WTC11 (cell line): ENCODE results near the gene EYS. TPM values are rescaled to one million over a fixed set of nuclear protein-coding genes. Genes with fewer than 3 reads are reported as not detected.

ENCODE experiments used
- ATAC-seq: fragments of 200-7000 bp; cut with Tn5 transposase; 2 replicates; pipeline ENCODE4 v1.10.0; 2021; ENCODE audit warnings: mild to moderate bottlenecking, moderate library complexity
- Bru-seq: library from RNA; stranded (reverse); fragments of 400-500 nt; gene quantifications from one replicate; lab custom pipeline; 2021; lab: Mats Ljungman, UMichigan
- CTCF ChIA-PET: fragments of 300-600 bp; sonication (Branson Sonifier 250); formaldehyde crosslinking; loops from one replicate; lab custom pipeline; 2021; ENCODE audit warnings: antibody characterized with exemption; lab: Charles Lee
- POLR2A ChIA-PET: fragments of 350-600 bp; sonication (Branson Sonifier 250); formaldehyde crosslinking; loops from one replicate; lab custom pipeline; 2021; ENCODE audit warnings: antibody characterized with exemption; lab: Charles Lee
- DNase-seq: peaks from one replicate; pipeline ENCODE4 v3.0.0; 2021; ENCODE audit warnings: low spot score
- H3K27ac Mint-ChIP-seq: 2 replicates; pipeline ENCODE4 v1.8.0; 2021; ENCODE audit warnings: mixed read lengths
- H3K27me3 Mint-ChIP-seq: 2 replicates; pipeline ENCODE4 v1.8.0; 2021; ENCODE audit warnings: low read depth, mild to moderate bottlenecking, moderate library complexity, mixed read lengths
- H3K36me3 Mint-ChIP-seq: 2 replicates; pipeline ENCODE4 v1.8.0; 2021; ENCODE audit warnings: mixed read lengths
- H3K4me1 Mint-ChIP-seq: 2 replicates; pipeline ENCODE4 v1.8.0; 2022; ENCODE audit warnings: mixed read lengths
- H3K4me3 Mint-ChIP-seq: 2 replicates; pipeline ENCODE4 v1.8.0; 2021; ENCODE audit warnings: mild to moderate bottlenecking, moderate library complexity, mixed read lengths
- H3K9me3 Mint-ChIP-seq: 2 replicates; pipeline ENCODE4 v1.8.0; 2021; ENCODE audit warnings: mixed read lengths
- ARID4B ChIP-seq: sonication (generic); formaldehyde crosslinking; IDR thresholded peaks from 2 replicates; pipeline ENCODE4 v1.8.0; 2023; ENCODE audit warnings: missing genetic modification reagents, mild to moderate bottlenecking, borderline replicate concordance
- CDX4 ChIP-seq: fragments of 250-450 bp; sonication (Bioruptor Pico); IDR thresholded peaks from 2 replicates; pipeline ENCODE4 v1.9.0; 2021; ENCODE audit warnings: moderate library complexity, mild to moderate bottlenecking, inconsistent platforms, borderline replicate concordance
- FOXJ3 ChIP-seq: sonication (generic); formaldehyde crosslinking; IDR thresholded peaks from 2 replicates; pipeline ENCODE4 v1.9.0; 2021; ENCODE audit warnings: missing genetic modification reagents, mild to moderate bottlenecking, borderline replicate concordance
- FOXP4 ChIP-seq: sonication (generic); formaldehyde crosslinking; IDR thresholded peaks from 2 replicates; pipeline ENCODE4 v1.8.0; 2022; ENCODE audit warnings: mild to moderate bottlenecking, missing genetic modification reagents
- GABPB1 ChIP-seq: sonication (generic); formaldehyde crosslinking; IDR thresholded peaks from 2 replicates; pipeline ENCODE4 v1.8.1; 2023; ENCODE audit warnings: mild to moderate bottlenecking, missing genetic modification reagents
- IRF1 ChIP-seq: sonication (generic); formaldehyde crosslinking; IDR thresholded peaks from 2 replicates; pipeline ENCODE4 v1.8.0; 2023; ENCODE audit warnings: missing genetic modification reagents
- MYBL2 ChIP-seq: sonication (generic); formaldehyde crosslinking; IDR thresholded peaks from 2 replicates; pipeline ENCODE4 v1.8.1; 2023; ENCODE audit warnings: mild to moderate bottlenecking, moderate library complexity, missing genetic modification reagents
- NFE2L1 ChIP-seq: sonication (generic); formaldehyde crosslinking; IDR thresholded peaks from 2 replicates; pipeline ENCODE4 v1.8.1; 2023; ENCODE audit warnings: missing genetic modification reagents
- NFYB ChIP-seq: sonication (generic); formaldehyde crosslinking; conservative IDR thresholded peaks from 2 replicates; pipeline ENCODE4 v1.8.0; 2022; ENCODE audit warnings: low read depth, missing genetic modification reagents
- PRRX2 ChIP-seq: fragments of 250-450 bp; sonication (Bioruptor Pico); IDR thresholded peaks from 2 replicates; pipeline ENCODE4 v1.8.0; 2021; ENCODE audit warnings: mild to moderate bottlenecking
- SMAD3 ChIP-seq: sonication (generic); formaldehyde crosslinking; IDR thresholded peaks from 2 replicates; pipeline ENCODE4 v1.8.0; 2022; ENCODE audit warnings: missing genetic modification reagents, mild to moderate bottlenecking, borderline replicate concordance
- SMAD4 ChIP-seq: sonication (generic); formaldehyde crosslinking; IDR thresholded peaks from 2 replicates; pipeline ENCODE4 v1.8.0; 2022; ENCODE audit warnings: mild to moderate bottlenecking, missing genetic modification reagents
- TP53 ChIP-seq: sonication (generic); formaldehyde crosslinking; IDR thresholded peaks from 2 replicates; pipeline ENCODE4 v1.8.1; 2023; ENCODE audit warnings: mild to moderate bottlenecking, missing genetic modification reagents
- ZNF232 ChIP-seq: sonication (generic); formaldehyde crosslinking; IDR thresholded peaks from 2 replicates; pipeline ENCODE4 v1.8.0; 2022; ENCODE audit warnings: mild to moderate bottlenecking, missing genetic modification reagents
- ZSCAN18 ChIP-seq: fragments of 250-450 bp; sonication (Bioruptor Pico); IDR thresholded peaks from 2 replicates; pipeline ENCODE4 v2.1.2; 2022; ENCODE audit warnings: mild to moderate bottlenecking, moderate library complexity
- long read RNA-seq, 3 experiments: library from RNA in 1 of 3; library from capped mRNA in 1 of 3; library from polyadenylated mRNA in 1 of 3; unstranded in 2 of 3; stranded (forward) in 1 of 3; transcript quantifications; one replicate each; pipeline ENCODE4 v2.0.0, GENCODE V29; 2021
- total RNA-seq: library from RNA; stranded (reverse); gene quantifications from 3 replicates; pipeline ENCODE4 v1.2.3, GENCODE V29; 2021
- TF ChIP-seq, protein P1 (sequence below): sonication (generic); formaldehyde crosslinking; IDR thresholded peaks from 2 replicates; pipeline ENCODE4 v1.8.1; 2022; ENCODE audit warnings: missing genetic modification reagents, borderline replicate concordance
- TF ChIP-seq, protein P2 (sequence below): fragments of 200-600 bp; IDR thresholded peaks from 2 replicates; pipeline ENCODE4 v1.8.0; 2022; ENCODE audit warnings: antibody characterized with exemption
- TF ChIP-seq, protein P3 (sequence below): fragments of 250-450 bp; sonication (Bioruptor Pico); IDR thresholded peaks from 2 replicates; pipeline ENCODE4 v1.9.0; 2021; ENCODE audit warnings: mild to moderate bottlenecking, borderline replicate concordance

Gene EYS
- total RNA-seq (0.18 TPM in 1 of 3 replicates, not detected in the others), Bru-seq, nascent RNA (percentile 6 among the genes with signal in this experiment)
- long read RNA-seq, experiment 1: 0 reads
- long read RNA-seq, experiment 2, partial matches to known transcripts: 0 of 1 reads
- long read RNA-seq, experiment 2, other reads (novel, unspliced or antisense): 1 of 1 reads
- long read RNA-seq, experiment 3, partial matches to known transcripts: 0 of 1 reads
- long read RNA-seq, experiment 3, other reads (novel, unspliced or antisense): 1 of 1 reads

DNA sequence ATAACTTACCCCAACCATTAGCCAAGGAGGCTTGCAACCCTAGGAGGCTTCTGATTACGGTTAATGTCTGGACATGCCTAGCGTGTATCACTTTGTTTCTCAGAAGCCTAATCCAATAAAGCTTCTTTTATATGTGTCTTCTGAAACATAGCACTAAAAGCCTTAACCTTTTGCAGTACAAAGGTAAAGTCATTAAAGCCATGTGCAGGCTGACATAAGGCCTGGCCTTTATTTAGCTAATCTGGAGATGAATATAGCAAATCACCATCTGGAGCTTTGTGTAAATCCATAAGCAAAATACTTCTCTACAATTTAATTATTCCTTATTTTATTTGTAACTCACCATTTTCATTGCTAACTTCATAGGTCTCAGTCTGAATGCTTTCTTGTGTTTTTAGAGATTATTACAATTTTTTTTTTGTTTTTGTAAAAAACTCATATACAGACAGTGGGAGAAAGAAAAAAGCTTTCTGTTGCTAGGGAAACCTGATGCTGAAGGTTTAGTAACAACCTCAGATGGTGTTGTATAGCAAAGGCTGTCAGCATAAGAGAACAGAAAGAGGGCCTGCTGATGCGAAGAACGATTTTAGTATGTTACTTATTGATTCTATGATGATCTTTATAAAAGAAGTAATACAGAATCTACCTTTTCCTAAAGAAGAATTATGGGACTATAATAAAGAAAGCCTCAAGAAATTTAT is at the start of gene EYS:
EYS (minus strand) TSS at position 101 of the 701 bp plus-strand sequence. CDS start 211,816 bp downstream, outside the sequence.
- Mint-ChIP-seq H3K4me1 (no peaks in the 10 kb centered on the region; the same call in 1 of the 2 replicates), H3K4me3 (no peak within 1 kb of the TSS), H3K27me3 (no peaks in the 10 kb centered on the region; the same call in 1 of the 2 replicates), H3K36me3 (peaks cover 14% of the 10 kb centered on the region; the same call in 1 of the 2 replicates), H3K27ac (no peak within 1 kb of the TSS), H3K9me3 (peaks cover 26% of the 10 kb centered on the region)
- DNase-seq (no peak), ATAC-seq (no peak)
- POLR2A ChIA-PET: no interaction called here
- CTCF ChIA-PET: no interaction called here
- TF ChIP-seq NFYB (CRISPR knock-in tag) (no peak), TP53 (CRISPR knock-in tag) (no peak), ARID4B (CRISPR knock-in tag) (no peak), SMAD4 (CRISPR knock-in tag) (no peak), PRRX2 (CRISPR knock-in tag) (no peak), SMAD3 (CRISPR knock-in tag) (no peak), ZSCAN18 (CRISPR knock-in tag) (no peak), IRF1 (CRISPR knock-in tag) (no peak), GABPB1 (CRISPR knock-in tag) (no peak), NFE2L1 (CRISPR knock-in tag) (no peak), FOXP4 (no peak), ZNF232 (CRISPR knock-in tag) (no peak), FOXJ3 (CRISPR knock-in tag) (no peak), CDX4 (CRISPR knock-in tag) (no peak), MYBL2 (no peak)
- TF ChIP-seq, protein P1, sequence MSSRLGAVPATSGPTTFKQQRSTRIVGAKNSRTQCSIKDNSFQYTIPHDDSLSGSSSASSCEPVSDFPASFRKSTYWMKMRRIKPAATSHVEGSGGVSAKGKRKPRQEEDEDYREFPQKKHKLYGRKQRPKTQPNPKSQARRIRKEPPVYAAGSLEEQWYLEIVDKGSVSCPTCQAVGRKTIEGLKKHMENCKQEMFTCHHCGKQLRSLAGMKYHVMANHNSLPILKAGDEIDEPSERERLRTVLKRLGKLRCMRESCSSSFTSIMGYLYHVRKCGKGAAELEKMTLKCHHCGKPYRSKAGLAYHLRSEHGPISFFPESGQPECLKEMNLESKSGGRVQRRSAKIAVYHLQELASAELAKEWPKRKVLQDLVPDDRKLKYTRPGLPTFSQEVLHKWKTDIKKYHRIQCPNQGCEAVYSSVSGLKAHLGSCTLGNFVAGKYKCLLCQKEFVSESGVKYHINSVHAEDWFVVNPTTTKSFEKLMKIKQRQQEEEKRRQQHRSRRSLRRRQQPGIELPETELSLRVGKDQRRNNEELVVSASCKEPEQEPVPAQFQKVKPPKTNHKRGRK: no peak
- TF ChIP-seq, protein P2, sequence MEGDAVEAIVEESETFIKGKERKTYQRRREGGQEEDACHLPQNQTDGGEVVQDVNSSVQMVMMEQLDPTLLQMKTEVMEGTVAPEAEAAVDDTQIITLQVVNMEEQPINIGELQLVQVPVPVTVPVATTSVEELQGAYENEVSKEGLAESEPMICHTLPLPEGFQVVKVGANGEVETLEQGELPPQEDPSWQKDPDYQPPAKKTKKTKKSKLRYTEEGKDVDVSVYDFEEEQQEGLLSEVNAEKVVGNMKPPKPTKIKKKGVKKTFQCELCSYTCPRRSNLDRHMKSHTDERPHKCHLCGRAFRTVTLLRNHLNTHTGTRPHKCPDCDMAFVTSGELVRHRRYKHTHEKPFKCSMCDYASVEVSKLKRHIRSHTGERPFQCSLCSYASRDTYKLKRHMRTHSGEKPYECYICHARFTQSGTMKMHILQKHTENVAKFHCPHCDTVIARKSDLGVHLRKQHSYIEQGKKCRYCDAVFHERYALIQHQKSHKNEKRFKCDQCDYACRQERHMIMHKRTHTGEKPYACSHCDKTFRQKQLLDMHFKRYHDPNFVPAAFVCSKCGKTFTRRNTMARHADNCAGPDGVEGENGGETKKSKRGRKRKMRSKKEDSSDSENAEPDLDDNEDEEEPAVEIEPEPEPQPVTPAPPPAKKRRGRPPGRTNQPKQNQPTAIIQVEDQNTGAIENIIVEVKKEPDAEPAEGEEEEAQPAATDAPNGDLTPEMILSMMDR: no peak
- TF ChIP-seq, protein P3, sequence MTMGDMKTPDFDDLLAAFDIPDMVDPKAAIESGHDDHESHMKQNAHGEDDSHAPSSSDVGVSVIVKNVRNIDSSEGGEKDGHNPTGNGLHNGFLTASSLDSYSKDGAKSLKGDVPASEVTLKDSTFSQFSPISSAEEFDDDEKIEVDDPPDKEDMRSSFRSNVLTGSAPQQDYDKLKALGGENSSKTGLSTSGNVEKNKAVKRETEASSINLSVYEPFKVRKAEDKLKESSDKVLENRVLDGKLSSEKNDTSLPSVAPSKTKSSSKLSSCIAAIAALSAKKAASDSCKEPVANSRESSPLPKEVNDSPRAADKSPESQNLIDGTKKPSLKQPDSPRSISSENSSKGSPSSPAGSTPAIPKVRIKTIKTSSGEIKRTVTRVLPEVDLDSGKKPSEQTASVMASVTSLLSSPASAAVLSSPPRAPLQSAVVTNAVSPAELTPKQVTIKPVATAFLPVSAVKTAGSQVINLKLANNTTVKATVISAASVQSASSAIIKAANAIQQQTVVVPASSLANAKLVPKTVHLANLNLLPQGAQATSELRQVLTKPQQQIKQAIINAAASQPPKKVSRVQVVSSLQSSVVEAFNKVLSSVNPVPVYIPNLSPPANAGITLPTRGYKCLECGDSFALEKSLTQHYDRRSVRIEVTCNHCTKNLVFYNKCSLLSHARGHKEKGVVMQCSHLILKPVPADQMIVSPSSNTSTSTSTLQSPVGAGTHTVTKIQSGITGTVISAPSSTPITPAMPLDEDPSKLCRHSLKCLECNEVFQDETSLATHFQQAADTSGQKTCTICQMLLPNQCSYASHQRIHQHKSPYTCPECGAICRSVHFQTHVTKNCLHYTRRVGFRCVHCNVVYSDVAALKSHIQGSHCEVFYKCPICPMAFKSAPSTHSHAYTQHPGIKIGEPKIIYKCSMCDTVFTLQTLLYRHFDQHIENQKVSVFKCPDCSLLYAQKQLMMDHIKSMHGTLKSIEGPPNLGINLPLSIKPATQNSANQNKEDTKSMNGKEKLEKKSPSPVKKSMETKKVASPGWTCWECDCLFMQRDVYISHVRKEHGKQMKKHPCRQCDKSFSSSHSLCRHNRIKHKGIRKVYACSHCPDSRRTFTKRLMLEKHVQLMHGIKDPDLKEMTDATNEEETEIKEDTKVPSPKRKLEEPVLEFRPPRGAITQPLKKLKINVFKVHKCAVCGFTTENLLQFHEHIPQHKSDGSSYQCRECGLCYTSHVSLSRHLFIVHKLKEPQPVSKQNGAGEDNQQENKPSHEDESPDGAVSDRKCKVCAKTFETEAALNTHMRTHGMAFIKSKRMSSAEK: no peak
